Astrocyte (in vitro differentiated cells and primary cell): ENCODE results near the gene TMPRSS6.
A peak's percentile ranks its signal among the peaks of the same experiment; 100 is the strongest.

Experiments
- CTCF ChIP-seq: IDR thresholded peaks from 2 replicates; pipeline ENCODE4 v1.5.1; 2011; ENCODE audit warnings: low read depth, mild to moderate bottlenecking, inconsistent platforms, low read length, moderate library complexity; ENCODE audit not compliant: insufficient read depth
- EZH2 ChIP-seq: IDR thresholded peaks from 2 replicates; pipeline ENCODE4 v1.6.1; 2012; ENCODE audit warnings: mild to moderate bottlenecking, low read length, inconsistent platforms; ENCODE audit not compliant: insufficient read depth

- TF ChIP-seq CTCF (peak; percentile 53), EZH2 (no peak)
Observed at GRCh38 chr22:37021710-37022482, 87.6 kb downstream of the TMPRSS6 start.
